ENCODE results near the gene PAFAH1B1.

Gene PAFAH1B1

DNA sequence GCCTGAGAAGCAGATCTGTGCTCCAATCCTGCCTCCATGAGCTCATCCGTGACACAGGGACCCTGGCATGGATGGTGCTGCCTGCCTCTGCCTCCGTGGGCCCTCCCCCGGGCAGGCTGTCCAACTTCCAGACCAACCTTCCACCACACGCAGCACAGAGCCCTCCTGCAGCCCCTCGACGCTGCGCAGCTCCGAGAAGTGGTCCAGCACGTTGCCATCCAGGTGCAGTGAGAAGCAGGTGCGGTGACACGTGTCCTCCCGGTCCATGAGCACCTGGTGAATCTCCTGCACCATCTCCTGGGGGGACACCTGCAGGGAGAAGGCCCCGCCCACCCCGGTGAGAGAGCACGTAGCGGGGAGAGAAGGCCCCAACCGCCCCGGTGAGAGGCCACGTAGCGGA is 109.7 kb downstream of the PAFAH1B1 start:
- no peak for DNase-seq (ENCODE audit: low read depth)

DNA sequence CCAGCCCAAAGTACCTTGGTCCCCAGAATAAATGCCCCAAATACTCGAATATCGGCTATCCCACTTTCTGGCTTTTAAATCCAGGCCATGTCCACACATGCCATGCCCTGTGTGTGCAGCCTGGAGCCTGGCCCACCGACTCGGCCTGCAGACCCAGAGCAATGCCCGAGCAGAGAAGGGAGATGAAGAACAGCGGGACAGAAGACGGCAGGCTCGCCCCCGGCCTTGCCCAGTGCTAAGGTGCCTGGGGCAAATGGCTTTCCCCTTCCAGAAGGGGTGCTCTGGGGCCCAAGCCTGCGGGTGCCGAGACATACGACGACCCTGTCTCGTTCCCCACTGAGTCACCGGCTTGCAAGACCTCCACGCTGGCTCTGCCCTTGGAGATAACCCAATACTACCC is 110.2 kb downstream of the PAFAH1B1 start:
- no peak for DNase-seq (ENCODE audit: low read depth)

DNA sequence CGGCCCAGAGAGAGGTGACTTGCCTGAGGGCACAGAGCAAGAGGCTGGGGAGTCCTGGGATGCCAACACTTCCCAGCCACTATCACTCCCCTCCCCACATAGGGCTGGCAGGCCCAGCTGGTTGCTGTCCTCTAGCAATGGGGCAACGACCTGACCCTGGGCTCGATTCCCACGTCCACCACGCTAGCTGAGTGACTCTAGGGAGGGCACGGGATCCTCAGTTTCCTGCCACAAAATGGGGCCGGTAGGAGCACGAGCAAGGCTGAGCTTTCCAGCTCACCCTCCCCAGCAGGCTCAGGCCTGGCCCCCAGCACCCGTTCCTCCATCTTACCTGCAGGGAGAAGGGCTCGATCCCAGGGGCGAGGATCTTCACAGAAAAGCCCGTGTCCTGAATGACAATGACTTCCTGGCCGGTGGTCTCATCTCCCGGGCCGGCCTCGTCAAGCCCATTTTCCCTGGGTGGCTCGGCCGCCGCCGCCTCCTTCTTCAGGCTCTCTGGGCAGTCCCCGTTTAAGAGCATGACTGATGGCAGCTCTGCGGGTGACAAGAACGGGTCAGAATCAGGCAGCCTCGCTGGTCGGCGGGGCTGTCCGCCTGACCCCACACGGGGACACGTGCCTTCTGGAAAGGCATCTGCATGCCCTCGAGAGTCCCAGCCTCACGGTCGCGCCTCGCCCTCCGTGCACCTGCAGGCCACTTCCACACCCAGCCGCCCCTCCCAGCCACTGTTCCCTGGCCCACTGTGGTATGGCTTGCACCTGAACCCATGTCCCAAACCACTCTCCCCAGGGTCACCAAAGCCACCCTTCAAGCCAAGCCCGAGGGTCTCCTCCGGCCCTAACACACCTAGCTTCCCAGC is 110.8 kb downstream of the PAFAH1B1 start:
- DNase-seq (ENCODE audit: low read depth), result no peak

DNA sequence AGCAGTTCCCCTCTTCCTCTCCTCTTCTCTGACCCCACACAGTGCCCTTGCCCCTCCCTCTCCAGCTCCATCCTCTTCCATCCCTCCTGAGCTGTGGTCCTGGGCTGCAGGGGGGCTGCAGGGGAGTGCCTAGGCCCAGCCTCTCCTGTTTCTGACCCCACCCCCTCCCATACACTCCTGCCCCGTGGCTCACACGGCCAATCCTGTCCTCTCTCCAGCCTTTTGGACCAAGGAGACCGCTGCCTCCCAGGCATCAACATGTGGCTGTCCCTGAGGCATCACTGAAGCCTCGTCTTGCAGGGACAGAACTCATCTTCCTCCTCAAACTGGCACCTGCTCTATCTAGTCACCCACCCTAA is 111.4 kb downstream of the PAFAH1B1 start:
- DNase-seq (ENCODE audit: low read depth), result no peak

DNA sequence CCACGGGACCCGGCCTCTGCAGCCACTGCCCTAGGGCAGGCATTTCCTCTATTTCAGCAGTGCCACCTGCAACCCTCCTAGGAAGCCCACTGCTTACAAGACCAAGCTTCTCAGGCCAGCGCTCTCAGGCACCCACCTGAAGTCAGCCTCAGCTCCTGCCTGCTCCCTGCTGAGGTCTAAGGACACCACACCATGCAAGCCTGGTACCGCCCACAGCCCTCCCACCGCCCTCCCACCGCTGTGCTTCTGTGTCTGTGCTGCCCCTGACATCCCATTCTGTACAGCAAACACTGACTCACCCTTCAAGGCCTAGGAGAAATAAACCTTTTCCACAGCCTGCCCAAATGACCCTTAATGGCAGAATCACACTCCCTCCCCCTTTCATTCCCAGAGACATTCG is 111.8 kb downstream of the PAFAH1B1 start:
- DNase-seq (ENCODE audit: low read depth), result no peak

DNA sequence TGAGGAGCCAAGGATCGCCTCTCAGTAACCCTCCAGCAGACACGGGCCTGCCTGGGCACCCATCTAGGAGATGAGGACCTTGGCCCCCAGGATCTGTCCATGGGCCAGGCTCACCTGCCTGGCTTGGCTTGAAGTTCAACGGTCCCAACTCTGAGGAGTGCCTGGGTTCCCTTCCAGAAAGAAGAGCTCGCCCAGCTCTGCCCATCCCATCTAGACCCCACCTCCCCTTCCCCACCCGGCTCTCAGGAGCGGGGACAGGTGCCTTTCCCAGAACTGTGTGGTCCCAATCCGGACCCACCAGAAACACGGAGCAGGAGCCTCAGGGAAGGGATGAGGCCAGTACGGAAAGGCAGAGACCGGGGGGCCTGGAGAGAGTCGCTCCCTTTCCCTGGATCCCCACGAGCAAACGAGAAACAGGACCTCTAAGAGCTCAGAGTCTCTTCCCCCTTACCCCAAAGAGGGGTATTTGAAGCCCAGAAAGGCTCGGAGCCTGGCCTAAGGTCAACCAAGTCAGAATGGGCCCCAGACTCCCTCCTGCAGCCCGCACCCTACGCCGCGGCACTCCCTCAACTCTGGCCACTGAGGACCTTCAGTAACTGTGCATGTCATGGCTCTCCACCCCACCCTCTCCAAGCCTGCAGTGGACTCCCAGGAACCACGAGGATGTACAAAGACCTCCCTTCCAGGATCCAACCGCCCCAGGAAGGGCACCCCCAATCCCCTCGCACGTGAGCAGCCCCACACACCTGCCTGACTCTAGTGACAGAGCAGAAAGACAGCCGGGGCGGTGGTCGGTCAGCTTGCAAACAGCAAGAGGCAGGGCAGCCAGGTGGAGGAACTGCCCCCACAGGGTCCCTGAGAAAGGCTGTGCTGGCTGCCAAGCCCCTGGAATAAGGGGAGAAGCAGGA is 112.7 kb downstream of the PAFAH1B1 start:
- DNase-seq (ENCODE audit: low read depth), result no peak

DNA sequence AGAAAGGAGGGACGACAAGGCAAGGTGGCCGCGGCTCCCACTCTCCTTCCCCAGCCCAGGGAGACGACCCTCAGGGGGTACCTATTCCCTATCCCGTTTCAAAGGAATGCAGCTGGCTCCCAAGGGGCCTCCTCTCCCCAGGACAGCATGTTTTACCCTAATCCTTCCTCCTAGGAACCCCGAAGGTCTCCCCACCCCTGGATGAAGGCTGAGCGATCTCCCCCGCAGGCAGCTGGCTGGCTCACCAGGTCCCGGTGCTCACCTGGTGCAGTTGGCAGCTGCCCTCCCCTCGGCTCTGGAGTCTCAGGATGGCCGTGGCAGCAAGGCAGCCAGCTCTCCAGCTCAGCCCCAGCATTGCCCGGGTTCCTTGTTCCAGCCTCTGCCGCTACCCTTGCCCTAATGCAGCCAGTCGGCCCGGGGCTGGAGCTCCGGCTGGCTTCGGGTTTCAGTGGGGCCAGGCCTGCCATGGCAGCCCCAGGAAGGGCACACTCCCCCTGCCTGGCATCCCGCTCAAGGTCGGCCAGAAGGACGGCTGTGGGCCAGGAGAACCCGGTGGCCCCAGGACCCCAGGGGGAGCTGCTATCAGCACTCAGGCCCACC is 113.6 kb downstream of the PAFAH1B1 start:
- DNase-seq (ENCODE audit: low read depth), result no peak

DNA sequence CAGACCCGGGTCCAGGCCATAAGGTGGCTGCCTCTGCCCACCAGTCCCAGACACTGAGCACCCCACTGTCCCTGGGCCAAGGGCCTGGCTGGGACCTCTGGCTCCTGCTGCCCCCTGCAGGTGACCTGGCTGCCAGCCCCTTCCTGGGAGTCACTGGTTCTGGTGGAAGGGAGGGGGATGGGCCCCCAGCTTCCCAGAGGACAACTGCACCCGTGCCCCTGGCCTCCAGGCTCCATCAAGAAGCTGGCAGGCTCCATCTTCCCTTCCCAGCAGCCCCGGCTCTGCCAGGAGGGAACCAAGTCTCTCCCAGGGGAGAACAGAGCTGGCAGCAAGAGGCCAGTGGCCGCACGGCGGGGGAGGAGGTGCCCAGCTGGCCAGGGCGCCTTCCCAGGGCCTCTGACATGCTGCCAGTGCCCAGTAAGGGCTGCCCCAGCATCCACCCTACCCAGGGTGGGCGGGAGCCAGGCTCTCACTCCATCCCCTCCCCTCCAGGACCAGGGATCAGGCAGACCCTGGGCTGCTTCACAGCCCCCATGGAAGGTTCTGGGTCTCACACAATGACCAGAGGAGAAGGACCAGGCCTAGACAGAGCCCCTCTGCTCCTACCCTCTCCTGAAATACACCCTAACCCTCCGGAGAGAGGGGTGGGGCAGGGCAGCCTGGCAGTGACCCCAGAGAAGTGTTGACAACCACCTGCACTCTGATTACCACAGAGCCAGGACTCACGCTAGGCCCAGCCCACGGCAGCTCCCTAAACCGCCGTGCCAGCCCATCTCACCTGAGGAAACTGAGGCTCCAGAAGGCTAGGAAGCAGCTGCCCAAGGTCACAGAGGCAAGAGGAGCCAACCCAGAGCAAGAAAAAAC is 114.5 kb downstream of the PAFAH1B1 start:
- DNase-seq (ENCODE audit: low read depth), result no peak

DNA sequence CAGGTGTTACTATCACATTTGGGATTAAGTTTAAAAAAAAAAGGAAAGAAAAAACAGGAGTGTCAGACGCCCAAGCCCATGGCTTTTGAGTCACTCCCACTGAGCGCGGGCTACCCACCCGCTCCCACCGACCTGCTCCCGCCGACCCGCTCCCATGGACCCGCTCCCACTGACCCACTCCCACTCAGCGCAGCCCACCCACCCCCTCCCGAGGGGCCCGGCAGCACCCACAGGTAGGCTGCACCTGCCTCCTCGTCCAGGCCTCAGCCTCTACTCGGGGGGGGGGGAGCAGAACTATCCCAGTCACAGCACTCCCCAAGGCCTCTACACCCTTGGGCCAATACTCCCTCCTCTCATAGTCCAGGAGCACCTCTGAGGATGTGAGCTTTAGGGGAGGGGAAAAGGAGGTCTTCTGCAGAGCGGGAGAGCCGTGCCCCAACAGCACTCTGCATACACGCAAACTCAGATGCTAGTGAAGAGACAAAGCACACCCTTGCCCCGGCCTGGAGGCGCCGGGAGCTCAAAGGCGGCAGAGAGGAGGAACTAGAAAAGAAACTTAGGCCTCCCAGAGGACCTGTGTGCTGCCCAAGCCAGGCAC is 115.2 kb downstream of the PAFAH1B1 start:
- no peak for DNase-seq (ENCODE audit: low read depth)

DNA sequence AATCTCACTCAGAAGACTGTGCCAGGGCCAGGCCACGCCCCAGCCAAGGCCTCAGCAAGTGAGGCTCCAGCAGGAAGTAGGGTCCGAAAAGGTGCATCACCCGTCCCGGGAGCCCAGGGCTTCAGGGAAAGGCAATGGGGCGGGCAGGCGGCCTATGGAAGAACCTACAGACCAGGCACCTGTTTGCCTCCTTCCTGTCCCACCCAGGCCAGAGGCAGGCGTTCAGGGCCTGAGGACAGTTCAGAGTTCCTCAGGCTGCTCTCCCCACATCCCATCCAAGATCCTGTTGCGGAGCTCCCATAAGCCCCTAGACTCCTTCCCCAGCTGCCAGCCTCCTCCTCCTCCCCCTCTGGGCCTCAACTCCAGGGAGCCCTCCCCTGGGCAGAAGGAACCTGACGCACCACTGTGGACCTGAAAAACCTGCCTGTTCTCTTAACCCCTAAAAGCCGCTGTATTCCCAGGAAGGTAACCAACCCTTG is 115.8 kb downstream of the PAFAH1B1 start:
- no peak for DNase-seq (ENCODE audit: low read depth)

DNA sequence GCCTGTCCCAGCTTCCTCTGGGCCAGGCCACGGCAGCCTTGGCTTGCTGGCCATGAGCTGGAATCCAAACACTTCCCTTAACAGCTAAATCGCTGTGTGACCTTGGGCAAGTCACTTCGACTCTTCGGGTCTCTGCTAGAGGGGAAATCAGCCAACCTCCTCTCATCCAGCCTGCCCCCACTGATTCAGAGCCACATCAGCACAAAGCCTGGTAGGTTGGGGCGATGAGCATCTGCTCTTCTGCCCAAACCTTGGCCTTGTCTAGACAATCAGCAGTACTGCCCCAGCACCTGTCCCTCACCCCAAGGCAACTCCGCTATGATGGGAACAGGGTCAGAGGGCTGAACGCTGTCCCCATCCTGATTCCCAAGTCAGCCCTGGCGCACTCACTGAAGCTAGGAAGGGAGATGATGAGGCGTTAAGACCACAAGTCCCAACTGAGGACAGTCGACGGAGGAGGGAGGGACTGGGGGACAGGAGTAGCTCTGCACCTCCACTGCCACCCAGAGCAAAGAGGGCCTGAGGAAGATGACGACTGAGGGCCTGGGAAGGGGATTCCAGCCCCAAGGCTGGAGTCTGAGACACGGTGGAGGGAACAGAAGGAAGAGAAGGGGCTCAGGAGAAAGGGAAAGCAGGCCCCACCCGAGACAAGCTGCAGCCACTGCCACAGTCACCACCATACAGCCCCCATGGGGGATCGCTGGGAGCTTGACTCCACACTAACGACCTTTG is 116.8 kb downstream of the PAFAH1B1 start:
- no peak for DNase-seq (ENCODE audit: low read depth)

DNA sequence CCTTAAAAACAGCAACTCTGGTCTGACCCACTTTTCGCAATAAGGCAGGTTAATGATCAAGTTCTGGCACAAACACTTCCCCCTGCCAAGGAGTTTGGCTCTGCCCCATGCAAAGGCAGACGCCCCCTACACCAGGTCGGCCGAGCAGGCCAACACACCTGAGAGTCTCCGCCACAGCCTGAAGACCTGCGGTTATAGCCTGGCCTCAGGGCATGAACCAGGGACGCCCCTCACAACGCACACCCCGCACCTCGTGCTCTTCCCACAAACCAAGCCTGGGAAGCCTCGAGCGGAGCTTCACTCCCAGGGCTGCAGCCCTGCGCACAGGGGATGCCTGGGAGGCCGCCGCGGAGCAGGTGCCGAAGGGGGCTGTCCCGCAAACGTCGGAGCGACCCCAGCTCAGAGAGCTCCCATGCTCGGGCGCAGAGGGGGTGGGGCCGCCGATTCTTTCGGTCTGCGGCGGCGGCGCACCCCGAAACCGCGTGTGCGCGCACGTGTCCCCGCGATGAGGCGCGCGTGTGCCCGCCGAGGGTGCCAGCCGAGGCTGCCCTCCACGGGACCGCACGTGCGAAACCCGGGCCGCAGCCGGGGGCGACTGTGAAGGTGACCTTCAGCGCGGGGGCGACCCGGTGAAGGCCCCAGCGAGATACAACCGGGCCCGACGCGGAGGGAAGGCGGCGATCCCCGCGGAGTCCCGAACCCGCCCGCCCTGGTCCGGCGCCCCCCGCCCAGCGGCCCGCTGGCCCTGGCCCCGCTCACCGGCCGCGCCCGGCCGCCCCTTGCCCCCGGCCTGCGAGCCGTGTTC is 117.6 kb downstream of the PAFAH1B1 start:
- DNase-seq (ENCODE audit: low read depth), result peak; percentile 33

DNA sequence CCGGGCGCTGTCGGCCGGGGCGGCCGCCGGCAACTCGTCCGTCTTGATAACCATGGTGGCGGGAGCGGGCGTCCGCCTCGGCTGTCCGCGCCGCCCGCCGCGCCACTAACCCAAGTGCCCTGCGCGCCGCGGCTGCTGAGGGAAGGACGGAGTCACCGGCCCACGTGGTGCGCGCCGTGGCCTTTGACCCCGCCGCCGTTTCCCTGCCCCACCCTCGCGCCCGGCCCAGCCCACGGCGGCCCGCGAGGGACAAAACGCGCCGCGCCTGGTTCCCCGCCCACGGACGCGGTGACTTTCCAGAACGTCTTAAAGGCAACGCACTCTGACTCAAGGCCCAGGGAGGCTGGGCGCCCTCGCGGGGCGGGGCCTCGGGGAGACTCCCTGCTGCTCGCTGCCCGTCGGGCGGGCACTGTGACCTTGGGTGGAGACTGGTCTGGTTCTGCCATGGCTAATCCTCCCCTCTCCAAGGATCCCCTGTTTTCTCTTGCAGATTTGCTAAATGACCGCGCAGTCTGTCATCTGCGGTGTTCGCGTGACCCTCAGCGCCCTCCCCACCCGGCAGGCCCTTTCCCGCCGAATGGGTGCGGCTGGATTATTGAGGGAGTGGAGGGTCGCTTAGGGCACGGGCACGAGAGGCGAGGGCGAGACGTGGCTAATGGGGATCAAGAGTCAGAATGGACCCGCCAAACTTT is 118.3 kb downstream of the PAFAH1B1 start, which contains the start of gene CLUH:
CLUH (minus strand) TSS at position 157 of the 692 bp plus-strand sequence; CDS start at position 54, 103 bp downstream.
- DNase-seq (ENCODE audit: low read depth), result peak; percentile 97

DNA sequence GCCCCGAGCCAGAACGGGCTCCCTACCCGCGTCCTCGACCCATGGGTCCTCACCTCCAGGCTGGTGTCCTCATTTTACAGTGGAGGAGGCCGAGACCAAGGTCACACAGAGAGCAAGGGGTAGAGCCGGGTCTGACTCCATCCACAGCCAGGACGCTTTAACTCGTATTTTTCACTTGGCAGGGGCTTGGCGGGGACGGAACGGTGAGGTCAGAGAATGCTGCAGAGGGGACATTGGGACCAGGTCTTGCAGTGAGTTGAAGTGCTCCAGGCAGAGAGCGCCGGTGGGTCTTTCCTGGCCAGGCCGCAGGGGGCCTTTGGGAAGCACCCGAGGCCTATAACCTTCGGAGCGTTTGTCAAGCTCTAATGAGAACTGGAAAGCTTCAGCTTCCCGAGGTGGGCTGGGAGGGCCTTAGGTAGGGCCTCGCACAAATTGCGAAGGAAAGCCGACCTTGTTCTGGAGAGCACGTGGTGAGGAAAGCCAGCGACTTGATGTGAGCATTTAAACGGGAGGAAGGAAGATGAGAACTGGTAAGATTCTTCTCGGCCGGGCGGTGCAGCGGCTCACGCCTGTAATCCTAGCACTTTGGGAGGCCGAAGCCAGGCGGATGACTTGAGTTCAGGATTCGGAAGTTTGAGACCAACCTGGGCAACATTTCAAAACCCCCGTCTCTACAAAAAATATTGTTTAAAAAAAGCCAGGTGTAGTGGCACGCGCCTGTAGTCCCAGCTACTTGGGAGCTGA is 119.0 kb downstream of the PAFAH1B1 start:
- no peak for DNase-seq (ENCODE audit: low read depth)

DNA sequence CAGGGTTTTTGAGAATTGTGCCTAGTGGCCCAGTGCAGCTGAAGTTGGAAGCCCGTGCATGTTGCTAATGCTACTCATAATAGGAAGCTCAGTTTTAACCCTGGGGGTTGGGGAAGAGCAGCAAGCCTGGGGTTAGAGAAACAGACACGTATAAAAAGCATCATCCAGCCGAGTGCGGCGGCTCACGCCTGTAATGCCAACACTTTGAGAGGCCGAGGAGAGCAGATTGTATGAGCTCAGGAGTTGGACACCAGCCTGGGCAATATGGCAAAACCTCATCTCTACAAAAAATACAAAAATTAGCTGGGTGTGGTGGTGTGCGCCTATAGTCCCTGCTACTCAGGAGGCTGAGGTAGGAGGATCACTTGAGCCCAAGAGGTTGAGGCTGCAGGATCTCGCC is 120.4 kb downstream of the PAFAH1B1 start:
- DNase-seq (ENCODE audit: low read depth), result no peak

DNA sequence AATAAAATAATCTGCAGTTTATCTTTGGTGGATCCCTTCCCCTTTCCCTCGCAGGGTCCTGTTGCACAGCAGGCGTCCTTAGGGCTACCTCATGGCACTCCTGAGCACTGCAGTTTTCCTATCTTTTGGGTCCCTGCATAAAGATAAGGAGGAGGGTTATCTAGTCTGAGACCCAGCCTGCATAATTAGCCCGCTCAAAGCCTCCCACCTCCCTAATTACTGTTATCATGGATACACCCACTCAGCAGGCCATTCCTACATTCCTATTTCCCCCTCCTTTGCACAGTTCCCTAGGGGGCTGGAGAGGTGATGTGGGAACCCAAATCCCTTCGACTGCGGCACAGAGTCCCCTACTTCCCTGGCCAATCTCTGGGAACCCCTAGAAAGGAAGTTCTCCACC is 123.2 kb downstream of the PAFAH1B1 start:
- DNase-seq (ENCODE audit: low read depth), result no peak

DNA sequence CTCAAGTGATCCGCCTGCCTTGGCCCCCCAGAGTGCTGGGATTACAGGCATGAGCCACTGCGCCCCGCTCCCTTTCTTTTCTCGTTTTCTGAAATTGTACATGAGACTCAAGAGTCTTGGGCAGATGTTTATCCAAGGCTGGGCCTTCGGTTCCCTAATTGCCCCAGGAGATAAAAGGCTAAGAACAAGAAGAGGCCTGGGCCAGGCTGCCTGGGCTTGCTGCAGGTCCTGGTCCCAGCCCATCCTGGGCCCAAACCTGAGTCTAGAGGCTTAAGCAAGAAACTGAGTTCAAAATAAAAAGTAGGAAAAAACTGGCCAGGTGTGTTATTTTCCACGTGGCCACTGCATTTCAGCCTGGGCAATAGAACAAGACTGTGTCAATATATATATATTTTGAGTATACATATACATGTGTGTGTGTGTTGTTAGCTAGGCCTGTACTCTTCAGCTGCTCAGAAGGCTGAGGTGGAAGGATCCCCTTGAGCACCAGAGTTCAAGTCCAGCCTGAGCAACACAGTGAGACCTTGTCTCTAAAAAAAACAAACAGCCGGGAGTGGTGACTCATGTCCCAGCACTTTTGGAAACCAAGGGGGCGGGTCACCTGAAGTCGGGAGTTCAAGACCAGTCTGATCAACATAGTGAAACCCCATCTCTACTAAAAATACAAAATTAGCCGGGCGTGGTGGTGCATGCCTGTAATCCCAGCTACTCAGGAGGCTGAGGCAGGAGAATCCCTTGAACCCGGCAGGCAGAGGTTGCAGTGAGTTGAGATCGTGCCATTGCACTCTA is 124.9 kb downstream of the PAFAH1B1 start:
- DNase-seq (ENCODE audit: low read depth), result no peak
